GM12878 (cell line): ENCODE measurements around the gene RGP1.

Experiments used
- EZH2 ChIP-seq: IDR thresholded peaks from 2 replicates; pipeline ENCODE4 v1.6.1; 2012; ENCODE audit warnings: low read depth, mild to moderate bottlenecking, control low read depth, inconsistent platforms, low read length, borderline replicate concordance; ENCODE audit not compliant: control insufficient read depth
- PAX5 ChIP-seq: IDR thresholded peaks from 2 replicates; pipeline ENCODE4 v1.6.1; 2011; ENCODE audit warnings: low read depth, low read length, borderline replicate concordance
- TCF3 ChIP-seq: IDR thresholded peaks from 2 replicates; pipeline ENCODE4 v1.6.1; 2012; ENCODE audit warnings: low read depth, mild to moderate bottlenecking, low read length, borderline replicate concordance; ENCODE audit not compliant: insufficient read depth

DNA sequence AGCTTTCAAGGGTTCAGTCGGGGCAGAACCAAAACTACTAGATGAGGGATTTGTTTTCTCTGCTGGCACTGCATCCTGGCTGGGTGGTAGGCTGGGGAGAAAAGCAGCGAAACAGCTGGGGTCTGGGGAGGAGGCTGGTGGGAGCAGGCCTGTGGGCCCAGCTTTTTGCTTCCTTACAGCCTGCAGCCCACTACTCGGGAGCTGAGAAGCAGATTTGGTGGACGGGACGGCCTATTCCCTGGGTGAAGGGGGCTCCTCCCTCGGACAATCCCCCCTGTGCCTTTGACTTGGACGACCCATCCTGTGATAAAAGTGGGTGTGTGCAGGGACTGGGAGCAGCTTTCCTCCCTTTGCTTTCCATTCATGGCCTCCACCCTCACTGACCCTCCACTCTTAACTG is 51.4 kb downstream of the RGP1 start:
- TF ChIP-seq PAX5 (no peak), TCF3 (no peak), EZH2 (no peak)
